Activated CD8-positive, alpha-beta T cell treated with anti-CD3 and anti-CD28 coated beads for 36 hours (primary cell): Measurements from ENCODE around the gene RNPC3. TPM values are rescaled to one million over a fixed set of nuclear protein-coding genes. Genes with fewer than 3 reads are reported as not detected.
A peak's percentile ranks its signal among the peaks of the same experiment; 100 is the strongest.

ENCODE experiments used
- ATAC-seq: fragments of 200-7000 bp; cut with Tn5 transposase; one replicate; pipeline ENCODE4 v1.10.0; 2021; ENCODE audit warnings: mild to moderate bottlenecking, moderate library complexity
- CTCF ChIA-PET: fragments of 350-600 bp; sonication (Branson Sonifier 250); formaldehyde crosslinking; loops from one replicate; lab custom pipeline; 2021; ENCODE audit warnings: antibody characterized with exemption; lab: Charles Lee
- POLR2A ChIA-PET: fragments of 350-600 bp; sonication (Branson Sonifier 250); formaldehyde crosslinking; loops from one replicate; lab custom pipeline; 2021; ENCODE audit warnings: antibody characterized with exemption; lab: Charles Lee
- DNase-seq: peaks from one replicate; pipeline ENCODE4 v3.0.0-alpha.2; 2020
- H3K27ac Mint-ChIP-seq: one replicate; pipeline ENCODE4 v1.8.0; 2021; ENCODE audit warnings: mild to moderate bottlenecking, mixed read lengths
- H3K27me3 Mint-ChIP-seq: one replicate; pipeline ENCODE4 v1.8.0; 2021; ENCODE audit warnings: mixed read lengths
- H3K36me3 Mint-ChIP-seq: one replicate; pipeline ENCODE4 v1.8.0; 2021; ENCODE audit warnings: low read depth, mixed read lengths
- H3K4me1 Mint-ChIP-seq: one replicate; pipeline ENCODE4 v1.8.0; 2021; ENCODE audit warnings: low read depth, mixed read lengths
- H3K4me3 Mint-ChIP-seq: one replicate; pipeline ENCODE4 v1.8.0; 2021; ENCODE audit warnings: mild to moderate bottlenecking, moderate library complexity, mixed read lengths
- H3K9me3 Mint-ChIP-seq: one replicate; pipeline ENCODE4 v1.8.0; 2021; ENCODE audit warnings: mixed read lengths
- intact Hi-C: fragments of 100-400 bp; cut with micrococcal nuclease; formaldehyde crosslinking; loops from one replicate; pipeline ENCODE4 v1.10.0; 2022
- total RNA-seq, 2 experiments: library from RNA; stranded (reverse); gene quantifications; one replicate each; pipeline ENCODE4 v1.2.3, GENCODE V29; 2021
- TF ChIP-seq, protein P1 (sequence below): fragments of 200-600 bp; IDR thresholded peaks from one replicate; pipeline ENCODE4 v1.8.0; 2022; ENCODE audit warnings: antibody characterized with exemption, mild to moderate bottlenecking

RNPC3 gene, protein sequence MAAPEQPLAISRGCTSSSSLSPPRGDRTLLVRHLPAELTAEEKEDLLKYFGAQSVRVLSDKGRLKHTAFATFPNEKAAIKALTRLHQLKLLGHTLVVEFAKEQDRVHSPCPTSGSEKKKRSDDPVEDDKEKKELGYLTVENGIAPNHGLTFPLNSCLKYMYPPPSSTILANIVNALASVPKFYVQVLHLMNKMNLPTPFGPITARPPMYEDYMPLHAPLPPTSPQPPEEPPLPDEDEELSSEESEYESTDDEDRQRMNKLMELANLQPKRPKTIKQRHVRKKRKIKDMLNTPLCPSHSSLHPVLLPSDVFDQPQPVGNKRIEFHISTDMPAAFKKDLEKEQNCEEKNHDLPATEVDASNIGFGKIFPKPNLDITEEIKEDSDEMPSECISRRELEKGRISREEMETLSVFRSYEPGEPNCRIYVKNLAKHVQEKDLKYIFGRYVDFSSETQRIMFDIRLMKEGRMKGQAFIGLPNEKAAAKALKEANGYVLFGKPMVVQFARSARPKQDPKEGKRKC
- 10 to 100 TPM; 22.8 to 23.2 TPM for total RNA-seq

DNA sequence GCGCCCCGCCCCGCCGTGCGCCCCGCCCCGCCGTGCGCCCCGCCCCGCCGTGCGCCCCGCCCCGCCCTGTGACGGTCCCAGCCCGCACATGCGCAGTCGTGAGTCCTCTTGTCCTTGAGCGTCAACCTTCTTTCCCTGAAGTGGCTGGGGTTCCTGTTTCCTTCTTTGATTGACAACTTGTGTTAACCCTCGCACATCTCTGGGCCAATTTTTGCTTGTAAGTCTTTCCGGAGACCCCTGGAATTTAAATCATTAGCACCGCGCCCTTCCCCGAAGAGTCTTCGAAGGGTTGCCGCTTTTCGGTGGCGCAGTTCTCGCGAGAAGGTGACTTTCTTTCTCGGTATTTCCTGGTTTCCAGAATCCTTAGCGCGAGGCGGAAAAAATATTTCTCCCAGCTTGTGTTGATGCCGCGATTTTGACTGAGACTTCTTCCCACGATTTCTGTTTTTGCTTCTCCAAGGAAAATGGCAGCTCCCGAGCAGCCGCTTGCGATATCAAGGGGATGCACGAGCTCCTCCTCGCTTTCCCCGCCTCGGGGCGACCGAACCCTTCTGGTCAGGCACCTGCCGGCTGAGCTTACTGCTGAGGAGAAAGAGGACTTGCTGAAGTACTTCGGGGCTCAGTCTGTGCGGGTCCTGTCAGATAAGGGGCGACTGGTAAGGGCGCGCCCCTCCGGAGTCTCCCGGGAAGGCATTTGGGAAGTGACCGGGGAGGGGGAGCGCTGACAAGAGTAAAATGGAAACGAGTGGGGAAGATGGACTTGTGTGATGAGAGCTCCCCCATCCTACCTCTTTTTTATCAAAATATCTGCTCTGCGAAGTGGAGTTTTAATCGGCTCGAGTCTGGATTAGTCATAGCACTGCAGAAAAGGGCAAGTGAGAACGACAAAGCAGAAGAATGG is at the start of gene RNPC3:
TSS of gene RNPC3 (plus strand) at position 93 of the 901 bp plus-strand sequence. CDS start at position 465, 372 bp downstream.
- ATAC-seq (peak; percentile 75), DNase-seq (peak; percentile 87)
- TF ChIP-seq, protein P1, sequence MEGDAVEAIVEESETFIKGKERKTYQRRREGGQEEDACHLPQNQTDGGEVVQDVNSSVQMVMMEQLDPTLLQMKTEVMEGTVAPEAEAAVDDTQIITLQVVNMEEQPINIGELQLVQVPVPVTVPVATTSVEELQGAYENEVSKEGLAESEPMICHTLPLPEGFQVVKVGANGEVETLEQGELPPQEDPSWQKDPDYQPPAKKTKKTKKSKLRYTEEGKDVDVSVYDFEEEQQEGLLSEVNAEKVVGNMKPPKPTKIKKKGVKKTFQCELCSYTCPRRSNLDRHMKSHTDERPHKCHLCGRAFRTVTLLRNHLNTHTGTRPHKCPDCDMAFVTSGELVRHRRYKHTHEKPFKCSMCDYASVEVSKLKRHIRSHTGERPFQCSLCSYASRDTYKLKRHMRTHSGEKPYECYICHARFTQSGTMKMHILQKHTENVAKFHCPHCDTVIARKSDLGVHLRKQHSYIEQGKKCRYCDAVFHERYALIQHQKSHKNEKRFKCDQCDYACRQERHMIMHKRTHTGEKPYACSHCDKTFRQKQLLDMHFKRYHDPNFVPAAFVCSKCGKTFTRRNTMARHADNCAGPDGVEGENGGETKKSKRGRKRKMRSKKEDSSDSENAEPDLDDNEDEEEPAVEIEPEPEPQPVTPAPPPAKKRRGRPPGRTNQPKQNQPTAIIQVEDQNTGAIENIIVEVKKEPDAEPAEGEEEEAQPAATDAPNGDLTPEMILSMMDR, result no peak
- intact Hi-C loops, result no loop called here
- Mint-ChIP-seq H3K27me3 (no peaks in the 10 kb centered on the region), H3K27ac (peak within 1 kb of the TSS; percentile 99), H3K4me3 (peak within 1 kb of the TSS; percentile 96), H3K4me1 (peaks cover 53% of the 10 kb centered on the region), H3K36me3 (peaks cover 32% of the 10 kb centered on the region), H3K9me3 (no peaks in the 10 kb centered on the region)
- CTCF ChIA-PET, result interaction anchor here (1.6 to 4.1 kb wide), 2 partner anchors 9 to 11 kb away, joined by 6 to 23 read pairs; no protein-coding TSS in a partner anchor
- POLR2A ChIA-PET, result interaction anchor here (0.6 to 1.0 kb wide), 3 partner anchors 10 to 37 kb away, joined by 3 read pairs; no protein-coding TSS in a partner anchor

DNA sequence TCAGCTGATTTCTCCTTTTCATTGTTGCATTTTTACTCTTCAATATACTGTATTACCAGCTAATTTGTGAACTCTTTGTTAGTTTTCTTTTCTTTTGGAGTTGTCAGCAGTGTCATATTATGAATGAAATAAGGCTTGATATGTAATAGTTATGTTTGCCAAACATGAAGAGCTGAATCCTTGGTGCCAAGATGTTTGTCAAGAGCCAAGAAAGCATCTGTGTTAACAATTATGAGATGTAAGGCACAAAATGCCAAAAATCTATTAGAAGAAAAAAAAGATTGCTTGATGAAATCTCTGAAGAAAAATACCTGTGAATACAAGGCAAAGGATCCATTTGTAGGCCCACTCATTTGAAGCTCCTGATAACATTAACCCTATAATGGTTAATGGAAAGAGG is 48.4 kb upstream of the RNPC3 start:
- intact Hi-C loops, result no loop called here
- ChIA-PET CTCF (no interaction called here), POLR2A (no interaction called here)
- no peak for ATAC-seq
- Mint-ChIP-seq H3K4me3 (no peak overlapping the region), H3K4me1 (no peaks in the 10 kb centered on the region), H3K36me3 (no peaks in the 10 kb centered on the region), H3K9me3 (no peaks in the 10 kb centered on the region), H3K27me3 (peaks cover 5% of the 10 kb centered on the region), H3K27ac (no peak overlapping the region)
- DNase-seq, result no peak
- TF ChIP-seq, protein P1, result no peak

DNA sequence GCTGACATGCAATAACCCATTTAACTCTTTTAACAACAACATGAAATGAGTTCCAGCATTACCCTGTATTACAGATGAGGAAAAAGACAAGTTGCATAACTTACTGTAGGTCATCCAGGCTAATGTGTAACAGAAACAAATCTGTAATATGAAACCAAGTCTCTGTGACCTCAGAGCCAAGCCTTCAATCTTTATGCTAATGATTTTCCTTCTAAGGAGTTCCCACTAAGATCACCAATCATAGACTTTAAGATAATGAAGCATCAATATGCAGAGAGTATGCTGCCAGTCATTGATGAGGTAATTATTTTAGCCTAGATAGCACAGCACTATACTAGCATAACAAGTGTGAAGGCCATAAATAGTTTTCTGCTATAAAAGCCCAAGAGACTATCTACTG is 35.6 kb upstream of the RNPC3 start:
- no peak for DNase-seq
- H3K4me3 Mint-ChIP-seq, result no peak overlapping the region
- H3K4me1 Mint-ChIP-seq, result no peaks in the 10 kb centered on the region
- H3K27ac Mint-ChIP-seq, result no peak overlapping the region
- peaks cover 5% of the 10 kb centered on the region for H3K27me3 Mint-ChIP-seq
- POLR2A ChIA-PET, result no interaction called here
- ATAC-seq, result no peak
- H3K9me3 Mint-ChIP-seq, result peaks cover 2% of the 10 kb centered on the region
- CTCF ChIA-PET, result no interaction called here
- TF ChIP-seq, protein P1, result no peak
- intact Hi-C loops, result no loop called here
- no peaks in the 10 kb centered on the region for H3K36me3 Mint-ChIP-seq

DNA sequence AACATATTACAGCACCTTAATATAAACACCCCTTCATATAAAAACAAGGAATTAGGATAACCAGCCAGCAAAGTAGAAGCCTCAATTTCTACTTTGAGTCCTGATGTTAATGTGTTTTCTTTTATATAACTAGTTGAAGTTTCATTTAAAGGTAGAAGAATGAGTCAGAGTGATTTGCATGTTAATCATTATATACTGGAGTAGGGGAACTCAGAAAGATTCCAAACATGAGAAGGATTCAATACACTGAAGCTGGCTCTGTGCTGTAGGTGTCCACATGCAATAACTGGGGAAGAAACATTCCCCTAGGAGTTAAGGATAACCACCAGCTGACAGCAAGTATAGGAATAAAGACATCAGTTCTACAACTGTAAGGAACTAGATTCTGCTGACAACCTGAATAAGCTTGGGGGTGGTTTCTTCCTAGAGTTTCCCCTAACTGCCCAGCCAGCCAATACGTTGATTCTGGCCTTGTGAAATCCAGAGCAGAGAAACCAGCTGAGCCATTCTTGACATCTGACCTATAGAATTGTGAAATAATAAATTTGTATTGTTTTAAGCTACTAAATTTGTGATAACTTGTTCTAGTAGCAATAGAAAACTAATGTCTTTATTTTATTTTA is 33.4 kb upstream of the RNPC3 start:
- intact Hi-C loops, result no loop called here
- POLR2A ChIA-PET, result no interaction called here
- TF ChIP-seq, protein P1, result no peak
- no peaks in the 10 kb centered on the region for H3K4me1 Mint-ChIP-seq
- peaks cover 6% of the 10 kb centered on the region for H3K27me3 Mint-ChIP-seq
- DNase-seq, result no peak
- no peak overlapping the region for H3K27ac Mint-ChIP-seq
- H3K4me3 Mint-ChIP-seq, result no peak overlapping the region
- no peak for ATAC-seq
- no peaks in the 10 kb centered on the region for H3K36me3 Mint-ChIP-seq
- no peaks in the 10 kb centered on the region for H3K9me3 Mint-ChIP-seq
- CTCF ChIA-PET, result no interaction called here
